ENCODE results near the gene PPP4R1. TPM values are rescaled to one million over a fixed set of nuclear protein-coding genes. Genes with fewer than 3 reads are reported as not detected.

The PPP4R1 gene
- total RNA-seq (10 to 100 TPM; 54.1 to 65.5 TPM), total RNA-seq (80.4 to 121 reads per million in 2 donors)

GRCh38 chr18:9614401-9615279 lies at the start of gene PPP4R1:
Gene PPP4R1, minus strand, starts transcription at chr18:9614559. Its CDS starts 75 bp downstream, at chr18:9614484.
- Mint-ChIP-seq H3K27me3 (no peaks in the 10 kb centered on the region), H3K4me1 (peaks cover 32% of the 10 kb centered on the region), H3K36me3 (ENCODE audit: low read depth) (peaks cover 5% of the 10 kb centered on the region), H3K27ac (peak within 1 kb of the TSS; percentile 95), H3K4me3 (peak within 1 kb of the TSS; percentile 98)
- ATAC-seq (peak; percentile 73), DNase-seq (peak; percentile 54 to 71 (median 62))
- H3K9me3 ChIP-seq (ENCODE audit: control insufficient read depth, low read length, poor library complexity, severe bottlenecking), result no peaks in the 10 kb centered on the region

DNA sequence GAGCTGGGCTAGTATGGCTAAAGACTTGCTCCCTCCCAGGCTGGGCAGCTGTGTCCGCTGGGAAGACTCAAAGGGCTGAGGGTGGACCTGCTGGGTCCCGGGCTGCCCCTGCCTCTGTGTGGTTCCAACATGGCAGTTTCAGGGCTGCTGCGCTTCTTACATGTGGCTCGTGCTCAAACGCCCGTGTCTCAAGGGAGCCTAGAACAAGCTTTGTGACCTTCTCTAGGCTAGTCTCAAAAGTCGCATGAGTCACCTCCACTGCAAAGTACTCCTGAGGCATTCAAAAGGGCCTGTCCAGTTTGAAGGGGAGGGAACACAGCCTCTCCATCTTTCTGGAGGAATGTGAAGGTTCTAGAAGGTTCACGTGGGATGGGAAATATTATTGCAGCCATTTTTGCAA lies 49.0 kb upstream of the PPP4R1 start:
- ATAC-seq (no peak), DNase-seq (no peak)
- no peaks in the 10 kb centered on the region for H3K9me3 ChIP-seq (ENCODE audit: control insufficient read depth, low read length, poor library complexity, severe bottlenecking)
- H3K4me1 Mint-ChIP-seq, result no peaks in the 10 kb centered on the region
- H3K27me3 Mint-ChIP-seq, result peaks cover 18% of the 10 kb centered on the region
- peaks cover 2% of the 10 kb centered on the region for H3K36me3 Mint-ChIP-seq (ENCODE audit: low read depth)
- no peak overlapping the region for H3K27ac Mint-ChIP-seq
- H3K4me3 Mint-ChIP-seq, result no peak overlapping the region

GRCh38 chr18:9661564-9661963 lies 47.2 kb upstream of the PPP4R1 start:
- no peak for ATAC-seq
- Mint-ChIP-seq H3K4me1 (no peaks in the 10 kb centered on the region), H3K27me3 (peaks cover 17% of the 10 kb centered on the region), H3K36me3 (ENCODE audit: low read depth) (peaks cover 2% of the 10 kb centered on the region), H3K27ac (no peak overlapping the region), H3K4me3 (no peak overlapping the region)
- DNase-seq, result no peak
- H3K9me3 ChIP-seq (ENCODE audit: control insufficient read depth, low read length, poor library complexity, severe bottlenecking), result no peaks in the 10 kb centered on the region

DNA sequence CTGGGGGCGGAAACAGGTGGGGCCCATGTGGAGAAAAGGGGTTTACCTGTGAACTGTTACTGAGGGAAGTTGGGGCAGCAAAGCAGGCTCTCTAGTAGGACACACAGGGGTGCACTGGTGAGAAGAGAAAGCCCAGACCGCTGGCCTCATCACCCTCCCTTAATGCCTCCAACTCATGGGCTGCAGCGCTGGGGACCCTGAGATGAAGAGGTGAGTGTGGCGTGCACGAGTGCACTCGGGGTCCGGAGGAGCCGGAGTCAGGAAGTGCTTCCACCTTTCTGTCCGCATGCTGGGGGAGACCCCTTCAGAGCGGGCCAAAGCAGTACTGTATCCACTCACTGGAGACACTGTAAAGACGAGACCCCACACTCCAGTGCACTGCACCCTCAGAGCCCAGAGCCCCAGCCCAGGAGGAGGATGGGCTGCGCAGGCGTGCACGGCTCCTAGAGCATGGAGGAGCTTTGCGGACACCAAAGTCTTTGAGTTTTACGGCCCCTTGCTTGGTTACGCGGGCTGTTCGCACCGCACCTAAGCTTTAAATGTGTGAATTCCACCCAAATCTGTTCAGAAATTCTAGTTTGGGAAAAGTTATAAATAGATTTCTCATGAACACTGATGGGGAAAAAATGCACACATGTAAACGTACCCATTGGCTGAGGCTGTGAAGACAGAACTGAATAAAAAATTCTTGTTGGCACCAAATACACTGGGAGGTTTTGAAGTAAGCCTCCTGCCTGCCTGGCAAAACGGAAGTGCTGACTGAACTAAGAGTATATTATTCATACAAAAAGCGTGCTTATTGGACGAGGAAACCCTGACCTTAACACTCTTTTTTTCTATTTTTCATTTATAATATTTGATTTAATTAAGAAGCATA lies 45.4 kb upstream of the PPP4R1 start:
- DNase-seq (no peak), ATAC-seq (no peak)
- Mint-ChIP-seq H3K4me1 (no peaks in the 10 kb centered on the region), H3K27ac (no peak overlapping the region), H3K36me3 (ENCODE audit: low read depth) (peaks cover 4% of the 10 kb centered on the region), H3K4me3 (no peak overlapping the region), H3K27me3 (peaks cover 15% of the 10 kb centered on the region)
- no peaks in the 10 kb centered on the region for H3K9me3 ChIP-seq (ENCODE audit: control insufficient read depth, low read length, poor library complexity, severe bottlenecking)

- DNase-seq (no peak), ATAC-seq (no peak)
- H3K4me1 Mint-ChIP-seq, result no peaks in the 10 kb centered on the region
- no peaks in the 10 kb centered on the region for H3K9me3 ChIP-seq (ENCODE audit: control insufficient read depth, low read length, poor library complexity, severe bottlenecking)
- H3K27me3 Mint-ChIP-seq, result peaks cover 14% of the 10 kb centered on the region
- H3K36me3 Mint-ChIP-seq (ENCODE audit: low read depth), result peaks cover 2% of the 10 kb centered on the region
- no peak overlapping the region for H3K27ac Mint-ChIP-seq
- no peak overlapping the region for H3K4me3 Mint-ChIP-seq
Observed at GRCh38 chr18:9658087-9658641, 43.8 kb upstream of the PPP4R1 start.

GRCh38 chr18:9655232-9655767 lies 40.9 kb upstream of the PPP4R1 start:
- H3K9me3 ChIP-seq (ENCODE audit: control insufficient read depth, low read length, poor library complexity, severe bottlenecking), result no peaks in the 10 kb centered on the region
- Mint-ChIP-seq H3K27ac (no peak overlapping the region), H3K4me1 (no peaks in the 10 kb centered on the region), H3K36me3 (ENCODE audit: low read depth) (peaks cover 2% of the 10 kb centered on the region), H3K4me3 (no peak overlapping the region), H3K27me3 (peaks cover 19% of the 10 kb centered on the region)
- ATAC-seq (no peak), DNase-seq (no peak)

GRCh38 chr18:9653390-9653789 lies 39.0 kb upstream of the PPP4R1 start:
- no peak for ATAC-seq
- Mint-ChIP-seq H3K4me3 (no peak overlapping the region), H3K36me3 (ENCODE audit: low read depth) (peaks cover 4% of the 10 kb centered on the region), H3K4me1 (no peaks in the 10 kb centered on the region), H3K27ac (no peak overlapping the region), H3K27me3 (peaks cover 21% of the 10 kb centered on the region)
- no peaks in the 10 kb centered on the region for H3K9me3 ChIP-seq (ENCODE audit: control insufficient read depth, low read length, poor library complexity, severe bottlenecking)
- DNase-seq, result no peak

DNA sequence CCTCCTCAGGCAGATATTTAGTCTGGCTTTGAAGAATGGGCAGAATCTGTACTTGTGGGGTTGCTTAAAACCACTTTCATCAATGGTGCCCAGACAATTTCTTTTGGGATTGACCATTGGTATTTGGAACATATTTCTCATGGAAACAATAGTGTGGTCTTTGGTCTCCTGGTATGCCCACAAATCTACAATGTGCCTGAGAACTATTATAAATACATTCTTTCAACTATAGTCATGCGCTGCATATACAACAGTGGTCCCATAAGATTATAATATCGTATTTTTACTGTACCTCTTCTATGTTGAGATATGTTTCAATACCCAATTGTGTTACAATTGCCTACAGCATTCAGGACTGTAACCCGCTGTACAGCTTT lies 34.8 kb upstream of the PPP4R1 start:
- DNase-seq (no peak), ATAC-seq (no peak)
- no peaks in the 10 kb centered on the region for H3K9me3 ChIP-seq (ENCODE audit: control insufficient read depth, low read length, poor library complexity, severe bottlenecking)
- peaks cover 28% of the 10 kb centered on the region for H3K27me3 Mint-ChIP-seq
- no peak overlapping the region for H3K4me3 Mint-ChIP-seq
- no peak overlapping the region for H3K27ac Mint-ChIP-seq
- no peaks in the 10 kb centered on the region for H3K4me1 Mint-ChIP-seq
- peaks cover 2% of the 10 kb centered on the region for H3K36me3 Mint-ChIP-seq (ENCODE audit: low read depth)

- H3K9me3 ChIP-seq (ENCODE audit: control insufficient read depth, low read length, poor library complexity, severe bottlenecking), result no peaks in the 10 kb centered on the region
- Mint-ChIP-seq H3K4me1 (no peaks in the 10 kb centered on the region), H3K27ac (no peak overlapping the region), H3K27me3 (peaks cover 28% of the 10 kb centered on the region), H3K36me3 (ENCODE audit: low read depth) (peaks cover 2% of the 10 kb centered on the region), H3K4me3 (no peak overlapping the region)
- ATAC-seq, result no peak
- no peak for DNase-seq
Observed at GRCh38 chr18:9648431-9649163, 34.2 kb upstream of the PPP4R1 start.

- peaks cover 2% of the 10 kb centered on the region for H3K36me3 Mint-ChIP-seq (ENCODE audit: low read depth)
- DNase-seq, result no peak
- no peak overlapping the region for H3K4me3 Mint-ChIP-seq
- no peak for ATAC-seq
- H3K9me3 ChIP-seq (ENCODE audit: control insufficient read depth, low read length, poor library complexity, severe bottlenecking), result no peaks in the 10 kb centered on the region
- H3K4me1 Mint-ChIP-seq, result no peaks in the 10 kb centered on the region
- H3K27ac Mint-ChIP-seq, result no peak overlapping the region
- H3K27me3 Mint-ChIP-seq, result peaks cover 28% of the 10 kb centered on the region
Observed at GRCh38 chr18:9647496-9648323, 33.4 kb upstream of the PPP4R1 start.

- peaks cover 25% of the 10 kb centered on the region for H3K27me3 Mint-ChIP-seq
- H3K4me1 Mint-ChIP-seq, result no peaks in the 10 kb centered on the region
- no peaks in the 10 kb centered on the region for H3K36me3 Mint-ChIP-seq (ENCODE audit: low read depth)
- DNase-seq, result no peak
- no peak overlapping the region for H3K4me3 Mint-ChIP-seq
- no peak overlapping the region for H3K27ac Mint-ChIP-seq
- H3K9me3 ChIP-seq (ENCODE audit: control insufficient read depth, low read length, poor library complexity, severe bottlenecking), result no peaks in the 10 kb centered on the region
- no peak for ATAC-seq
Observed at GRCh38 chr18:9643549-9643948, 29.2 kb upstream of the PPP4R1 start.
